Measurements from ENCODE around the gene TCERG1L.
"Not testable (repeated sequence)": the region's sequence is repeated elsewhere in the genome, so short reads cannot be mapped to it uniquely, and the experiment has no call there.

Gene TCERG1L

DNA sequence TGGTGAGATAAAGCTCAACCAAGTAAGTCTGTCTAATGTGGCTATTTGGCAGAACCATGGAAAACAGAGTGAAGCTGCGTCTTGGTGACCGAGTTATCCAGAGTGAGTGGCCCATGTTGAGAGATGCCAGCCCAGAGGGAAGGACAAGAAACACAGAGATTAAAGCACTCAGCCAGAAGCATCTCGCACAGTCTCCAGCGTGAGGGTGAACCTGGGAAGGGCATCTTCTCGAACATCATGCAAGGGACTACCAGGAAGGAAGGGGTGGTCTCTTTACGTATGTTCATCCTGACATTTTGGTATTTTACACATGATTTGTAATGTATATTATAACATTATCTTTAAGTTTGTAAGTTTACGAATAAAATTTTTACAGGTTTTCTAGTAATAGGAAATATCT is 146.4 kb downstream of the TCERG1L start:
- DNase-seq (ENCODE audit: low spot score): no peak

- no peak for DNase-seq (ENCODE audit: low spot score)
Measured at GRCh38 chr10:131162866-131163843, 148.4 kb downstream of the TCERG1L start.

DNA sequence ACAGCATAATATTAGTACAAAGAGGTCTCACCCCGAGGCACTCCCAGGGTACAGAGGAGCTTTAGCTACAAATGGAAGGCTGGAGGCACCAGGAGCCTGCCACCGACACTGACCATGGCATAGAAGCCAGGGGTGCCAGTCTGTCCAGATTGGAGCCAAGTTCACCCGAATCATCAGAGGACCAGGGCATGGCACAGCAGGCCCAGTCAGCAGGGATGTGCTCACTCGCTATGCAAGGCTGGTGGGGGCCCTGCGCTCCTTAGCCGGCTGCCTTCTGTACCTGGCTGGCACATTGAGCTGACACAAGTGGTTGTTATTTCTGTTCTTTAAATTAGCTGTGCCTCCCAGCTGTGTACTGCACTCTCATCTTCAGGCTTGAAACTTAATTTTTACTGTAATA is 149.3 kb downstream of the TCERG1L start:
- DNase-seq (ENCODE audit: low spot score): no peak

- no peak for DNase-seq (ENCODE audit: low spot score)
Measured at GRCh38 chr10:131161087-131161486, 150.4 kb downstream of the TCERG1L start.

DNA sequence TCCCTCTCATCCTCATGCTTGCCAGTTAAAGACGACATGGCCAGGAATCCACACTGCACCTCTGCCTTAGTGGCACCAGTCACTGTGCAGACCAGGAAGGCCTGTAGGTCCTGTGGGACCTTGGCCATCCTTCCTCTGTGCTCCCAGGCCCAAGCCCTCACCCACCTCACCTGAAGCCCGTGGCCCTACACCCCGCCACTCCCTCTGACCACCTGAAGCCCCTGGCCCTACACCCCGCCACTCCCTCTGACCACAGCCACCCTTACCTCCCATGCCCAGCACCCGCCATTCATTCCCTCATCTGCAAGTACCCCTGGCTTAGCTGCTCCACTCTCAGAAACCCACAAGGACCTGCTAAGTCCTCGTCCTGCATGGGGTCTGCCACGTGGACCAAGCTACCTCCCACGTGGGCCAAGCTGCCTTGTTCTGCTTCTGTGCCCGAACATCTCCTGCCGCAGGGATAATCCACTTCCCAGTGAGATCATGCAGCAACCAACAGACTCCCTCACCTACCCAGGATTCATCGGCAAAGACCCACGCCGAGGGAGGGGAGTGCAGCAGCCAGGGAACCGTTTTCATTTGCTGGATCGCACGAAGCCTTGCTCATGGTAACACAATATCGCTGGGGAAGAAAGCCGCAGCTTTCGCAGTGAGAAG is 151.2 kb downstream of the TCERG1L start:
- DNase-seq (ENCODE audit: low spot score): no peak

DNA sequence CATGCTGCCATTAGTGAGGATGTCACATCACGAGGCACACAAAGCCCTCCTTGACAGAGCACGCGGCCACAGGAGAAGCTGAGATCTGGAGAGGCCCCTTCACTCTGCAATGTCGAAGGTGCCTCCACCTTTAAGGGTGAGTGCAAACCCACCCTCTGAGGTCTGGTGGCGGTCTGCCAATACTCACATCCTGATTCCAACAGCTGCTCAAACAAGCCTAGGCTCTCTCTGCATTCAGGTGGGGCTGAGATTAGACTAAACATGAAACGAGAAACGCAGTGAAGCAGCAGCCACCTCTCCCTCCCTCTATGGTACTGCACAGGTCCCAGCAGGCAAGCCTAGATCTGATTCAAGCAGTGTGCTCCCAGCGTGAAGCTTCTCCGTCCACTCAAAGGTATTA is 151.8 kb downstream of the TCERG1L start:
- no peak for DNase-seq (ENCODE audit: low spot score)

- DNase-seq (ENCODE audit: low spot score): no peak
Measured at GRCh38 chr10:131158695-131159094, 152.8 kb downstream of the TCERG1L start.

- no peak for DNase-seq (ENCODE audit: low spot score)
Measured at GRCh38 chr10:131157899-131158298, 153.6 kb downstream of the TCERG1L start.

DNA sequence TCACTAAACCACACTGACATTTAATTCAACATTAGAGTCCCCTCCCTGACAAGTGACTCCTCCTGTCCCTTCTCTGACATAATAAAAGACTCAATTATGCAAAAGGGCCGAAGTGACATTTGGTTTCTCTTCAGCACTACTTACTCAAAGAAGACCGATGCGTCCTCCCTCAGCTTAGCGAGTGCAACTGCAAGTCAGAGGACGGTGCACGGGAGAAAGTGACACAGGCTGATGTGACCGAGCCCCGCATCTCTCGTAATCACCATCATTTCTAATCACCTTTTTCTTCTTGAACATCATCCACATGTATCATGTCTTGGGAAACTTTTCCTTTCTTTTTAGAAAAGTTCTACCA is 155.7 kb downstream of the TCERG1L start:
- DNase-seq (ENCODE audit: low spot score): no peak

DNA sequence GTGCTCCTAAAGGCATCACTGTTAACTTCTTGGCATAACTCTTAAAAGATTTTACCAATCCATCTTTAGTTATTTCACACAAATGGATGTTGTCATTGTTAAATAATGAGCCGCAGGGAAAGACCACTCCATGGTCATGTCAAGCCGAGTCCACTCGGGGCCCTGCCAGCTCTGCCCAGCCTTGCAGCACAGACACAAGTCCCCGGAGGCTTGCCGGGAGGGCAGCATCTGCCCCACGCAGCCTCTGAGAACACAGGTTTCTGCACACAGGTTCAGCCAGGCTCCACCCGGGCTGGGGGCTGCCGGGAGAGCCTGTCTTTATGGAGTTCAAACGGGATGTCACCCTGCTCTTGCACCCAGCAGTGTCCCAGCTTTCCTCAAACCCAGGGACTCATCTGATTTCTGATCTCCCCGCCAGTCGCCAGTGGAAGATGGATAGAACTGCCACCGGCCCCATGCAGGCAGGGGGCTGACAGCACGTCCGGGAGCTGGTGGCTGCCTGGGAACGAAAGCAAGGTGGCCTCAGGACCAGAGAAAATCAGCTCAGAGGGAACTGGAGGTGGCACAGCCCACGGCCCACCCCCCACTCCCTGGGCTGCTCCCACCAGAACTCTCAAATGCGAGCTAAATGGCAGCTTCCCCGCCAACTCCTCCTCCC is 156.2 kb downstream of the TCERG1L start:
- no peak for DNase-seq (ENCODE audit: low spot score)

GRCh38 chr10:131154306-131155025 is 157.1 kb downstream of the TCERG1L start:
- no peak for DNase-seq (ENCODE audit: low spot score)

GRCh38 chr10:131152456-131152855 is 159.1 kb downstream of the TCERG1L start:
- not testable (repeated sequence) for DNase-seq (ENCODE audit: low spot score)

GRCh38 chr10:131150126-131150525 is 161.4 kb downstream of the TCERG1L start:
- DNase-seq (ENCODE audit: low spot score): no peak

DNA sequence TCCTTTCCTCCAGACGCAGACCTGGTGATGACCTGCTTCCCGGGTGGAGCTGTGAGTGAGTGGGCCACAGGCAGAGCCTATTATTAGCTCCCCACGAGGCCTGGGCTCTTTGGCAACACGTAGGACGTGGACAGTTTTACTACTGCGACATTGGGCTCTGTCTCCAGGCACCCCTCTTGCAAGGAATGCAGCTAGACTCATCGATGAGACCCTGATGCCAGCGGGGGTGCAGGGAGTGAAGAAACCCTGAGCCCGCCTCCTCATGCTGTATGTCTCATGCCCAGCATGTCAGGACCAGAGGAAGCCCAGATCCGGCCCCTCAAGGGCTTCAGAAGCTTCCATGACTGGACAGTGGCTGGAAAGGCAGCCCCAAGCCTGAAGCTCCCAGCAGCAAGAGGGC is 161.9 kb downstream of the TCERG1L start:
- DNase-seq (ENCODE audit: low spot score): no peak

- no peak for DNase-seq (ENCODE audit: low spot score)
Measured at GRCh38 chr10:131149111-131149510, 162.4 kb downstream of the TCERG1L start.

- no peak for DNase-seq (ENCODE audit: low spot score)
Measured at GRCh38 chr10:131148270-131148669, 163.3 kb downstream of the TCERG1L start.

- DNase-seq (ENCODE audit: low spot score): no peak
Measured at GRCh38 chr10:131147301-131147975, 164.1 kb downstream of the TCERG1L start.

GRCh38 chr10:131146790-131147189 is 164.7 kb downstream of the TCERG1L start:
- DNase-seq (ENCODE audit: low spot score): no peak

GRCh38 chr10:131145756-131146155 is 165.8 kb downstream of the TCERG1L start:
- no peak for DNase-seq (ENCODE audit: low spot score)

DNA sequence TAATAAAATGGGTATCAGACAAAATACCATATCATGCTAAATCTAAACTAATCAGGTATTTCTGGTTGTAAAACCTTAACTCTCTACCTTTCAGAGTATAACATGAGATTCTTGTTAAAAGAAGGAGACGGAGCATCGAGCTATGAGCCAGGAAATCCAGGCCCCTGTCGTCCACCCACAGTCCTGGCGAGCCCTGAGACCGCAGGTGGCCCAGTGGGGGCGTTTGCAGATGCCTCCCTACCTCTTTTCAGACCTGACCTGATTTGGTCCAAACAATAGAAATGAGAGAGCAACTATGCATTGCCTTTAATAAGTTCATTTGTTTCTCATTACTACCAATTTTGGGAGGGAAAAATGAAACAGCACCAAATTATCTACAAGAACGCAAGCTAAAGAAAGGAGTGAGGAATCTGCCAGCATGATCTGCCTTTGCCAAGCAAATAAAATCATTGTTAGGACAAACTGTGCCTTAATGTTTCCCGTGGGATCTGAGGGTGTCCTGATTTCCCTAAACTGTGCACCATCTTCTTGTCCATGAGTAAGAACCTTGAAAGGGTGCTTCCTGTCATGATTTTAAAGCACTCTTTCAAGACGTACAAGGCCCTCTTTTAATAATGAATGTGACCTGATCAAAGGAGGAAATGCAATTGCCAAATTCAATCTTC is 166.7 kb downstream of the TCERG1L start:
- DNase-seq (ENCODE audit: low spot score): no peak

GRCh38 chr10:131144196-131144595 is 167.3 kb downstream of the TCERG1L start:
- DNase-seq (ENCODE audit: low spot score): no peak

Measured in cerebellar cortex (tissue), 1 donor.